ENCODE results near the gene CDKL5. TPM values are rescaled to one million over a fixed set of nuclear protein-coding genes. Genes with fewer than 3 reads are reported as not detected.
"Not testable (repeated sequence)": the region's sequence is repeated elsewhere in the genome, so short reads cannot be mapped to it uniquely, and the experiment has no call there.

CDKL5 gene
- 0.34 and 0.35 TPM in 2 replicates for total RNA-seq (2014; rRNA removed; shearing (Covaris generic); ENCODE audit: low replicate concordance)

DNA sequence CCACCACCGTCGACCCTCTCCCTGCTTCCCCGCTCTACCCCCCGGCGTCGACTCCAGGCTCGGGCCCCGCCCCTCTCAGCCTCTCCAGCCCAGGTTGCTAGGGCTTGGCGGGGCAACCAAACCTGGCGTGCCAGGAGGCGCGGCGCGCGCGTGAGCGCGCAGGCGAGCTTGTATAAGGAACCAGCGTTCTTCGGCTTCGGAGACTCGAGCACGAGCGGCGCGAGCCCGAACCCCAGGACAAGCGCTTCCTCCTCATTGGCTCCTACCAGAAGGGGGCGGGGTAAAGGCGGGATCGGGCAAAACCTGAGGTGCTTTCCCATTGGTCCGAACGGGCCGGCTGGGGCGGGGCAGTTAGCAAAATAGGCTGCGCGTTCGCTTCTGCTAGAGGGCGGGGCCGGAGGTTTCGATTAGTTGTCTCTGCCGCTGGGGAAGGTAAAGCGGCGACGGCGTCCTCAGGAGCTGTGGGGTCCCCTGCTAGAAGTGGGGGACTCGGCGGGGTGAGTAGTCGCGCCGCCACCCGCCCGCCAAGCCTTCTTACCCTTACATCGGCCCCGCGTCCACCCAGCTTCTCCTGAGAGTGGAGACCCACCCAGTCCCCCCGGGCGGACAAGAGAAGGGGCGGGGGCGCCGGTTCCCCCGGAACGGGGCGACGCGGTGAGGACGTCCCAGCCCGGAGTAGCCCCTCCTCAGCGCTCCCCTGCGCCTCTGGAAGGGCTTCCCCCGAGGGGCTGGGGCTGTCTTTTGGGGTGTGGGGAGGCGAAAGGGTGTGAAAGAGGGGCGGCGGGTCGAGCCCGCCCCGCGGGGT is at the start of gene CDKL5:
Gene CDKL5 (plus strand): TSS at position 410 of the 805 bp plus-strand sequence. CDS start 81,489 bp downstream, outside the sequence.
- peak; percentile 92 for DNase-seq (ENCODE audit: low read depth)
- in situ Hi-C loops (cut with HindIII; ENCODE audit: low pct_unique_long_range_greater_than_20kb, low sequenced_read_pairs): no loop called here

DNA sequence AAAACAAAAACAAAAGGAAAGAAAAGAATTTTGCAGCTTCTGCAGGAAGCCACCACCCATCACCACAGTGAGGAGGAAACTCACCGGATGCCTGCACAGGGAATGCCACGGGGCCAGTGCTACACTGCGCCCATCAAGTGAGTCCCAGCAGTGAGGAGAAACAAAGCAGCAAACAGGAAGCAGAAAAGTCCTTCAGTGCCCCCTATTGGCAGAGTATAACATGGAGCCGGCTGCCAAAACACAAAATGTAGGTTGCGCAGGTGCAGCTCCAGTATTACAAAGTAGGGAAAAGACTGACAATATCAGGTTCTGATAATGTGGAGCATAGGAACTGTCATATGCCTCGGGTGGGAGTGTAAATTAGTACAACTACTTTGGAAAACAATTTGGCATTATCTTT is 47.6 kb upstream of the CDKL5 start:
- peak; percentile 27 for DNase-seq (ENCODE audit: low read depth)
- in situ Hi-C loops (cut with HindIII; ENCODE audit: low pct_unique_long_range_greater_than_20kb, low sequenced_read_pairs): no loop called here

DNA sequence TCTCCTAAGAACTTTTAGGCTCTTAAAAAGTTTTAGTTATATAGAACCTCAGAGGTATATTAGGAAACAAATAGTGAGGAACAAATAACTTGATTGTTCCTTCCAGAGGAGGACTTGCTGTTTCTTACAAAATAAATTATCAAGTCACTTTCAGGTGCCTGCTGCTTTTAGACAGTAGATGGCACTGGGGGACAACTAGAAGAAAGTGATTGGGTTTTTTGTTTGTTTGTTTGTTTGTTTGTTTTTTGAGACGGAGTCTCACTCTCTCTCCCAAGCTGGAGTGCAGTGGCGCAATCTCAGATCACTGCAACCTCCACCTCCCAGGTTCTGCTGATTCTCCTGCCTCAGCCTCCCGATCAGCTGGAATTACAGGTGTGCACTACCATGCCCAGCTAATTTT is 35.4 kb upstream of the CDKL5 start:
- no peak for DNase-seq (ENCODE audit: low read depth)

DNA sequence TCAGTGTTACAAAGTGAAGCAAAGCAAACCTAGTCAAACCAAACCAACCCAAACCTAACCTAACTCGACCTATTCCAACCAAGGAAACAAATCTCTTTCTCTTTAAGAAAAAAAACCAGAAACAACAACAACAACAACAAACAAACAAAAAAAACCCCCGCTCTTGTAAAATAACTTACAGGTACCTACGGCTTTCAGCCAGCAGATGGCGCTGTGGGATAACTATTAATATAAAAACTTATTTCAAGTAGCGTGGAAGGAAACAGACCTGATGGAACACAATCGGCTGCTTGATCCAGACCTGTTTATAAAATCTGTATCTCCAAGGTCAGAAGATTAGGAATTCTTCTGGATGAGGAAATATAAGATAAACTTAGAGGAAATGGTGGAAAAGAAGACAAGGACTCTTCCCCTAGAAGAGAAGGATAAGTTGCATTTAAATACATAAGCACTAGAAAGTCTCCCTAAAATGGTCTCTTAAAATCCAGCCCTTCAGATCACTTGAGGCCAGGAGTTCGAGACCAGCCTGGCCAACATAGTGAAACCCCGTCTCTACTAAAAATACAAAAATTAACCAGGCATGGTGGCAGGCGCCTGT is 34.4 kb upstream of the CDKL5 start:
- in situ Hi-C loops (cut with HindIII; ENCODE audit: low pct_unique_long_range_greater_than_20kb, low sequenced_read_pairs): no loop called here
- DNase-seq (ENCODE audit: low read depth): peak; percentile 37

More for the DNA sequence above, 35.4 kb upstream of the CDKL5 start:
- in situ Hi-C loops (cut with HindIII; ENCODE audit: low pct_unique_long_range_greater_than_20kb, low sequenced_read_pairs): no loop called here

DNA sequence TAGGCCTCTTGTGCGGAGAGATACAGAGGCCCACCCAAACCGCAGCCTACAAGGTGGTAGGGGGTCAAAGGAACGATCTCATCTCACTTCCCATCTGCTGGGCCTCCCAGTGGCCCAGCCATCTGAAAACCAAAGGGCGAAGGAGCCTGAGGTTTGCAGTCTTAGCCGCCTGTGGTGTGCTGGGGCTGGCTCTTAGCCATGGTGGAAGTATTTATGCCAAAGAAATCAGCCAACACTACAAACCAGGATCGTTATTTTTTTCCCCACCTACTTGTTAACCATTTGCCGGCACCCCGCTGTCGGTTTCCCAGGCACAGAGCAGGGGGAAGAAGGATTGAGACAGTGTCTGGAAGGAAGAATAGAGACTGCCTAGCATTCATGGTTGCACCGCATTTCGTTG is 30.9 kb upstream of the CDKL5 start:
- in situ Hi-C loops (cut with HindIII; ENCODE audit: low pct_unique_long_range_greater_than_20kb, low sequenced_read_pairs): no loop called here

DNA sequence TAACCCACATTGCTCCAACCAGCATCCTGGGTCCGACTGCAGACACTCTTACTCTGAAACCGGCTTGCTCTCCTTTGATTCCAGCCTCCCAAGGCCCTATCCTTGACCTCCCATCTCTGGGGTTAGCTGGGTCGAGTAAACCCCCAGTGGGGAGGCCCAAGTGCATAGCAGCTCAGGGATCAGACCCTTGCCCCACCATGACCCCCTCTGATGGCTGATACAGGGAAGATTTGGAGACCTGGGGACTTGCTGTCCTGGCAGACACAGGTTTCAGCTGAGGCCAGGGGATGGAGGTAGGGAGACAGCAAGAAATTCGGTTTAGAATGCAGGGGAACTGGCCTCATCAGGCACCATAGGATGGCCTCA is 23.6 kb upstream of the CDKL5 start:
- DNase-seq (ENCODE audit: low read depth): no peak
- in situ Hi-C loops (cut with HindIII; ENCODE audit: low pct_unique_long_range_greater_than_20kb, low sequenced_read_pairs): no loop called here

More for the DNA sequence above, 30.9 kb upstream of the CDKL5 start:
- no peak for DNase-seq (ENCODE audit: low read depth)

DNA sequence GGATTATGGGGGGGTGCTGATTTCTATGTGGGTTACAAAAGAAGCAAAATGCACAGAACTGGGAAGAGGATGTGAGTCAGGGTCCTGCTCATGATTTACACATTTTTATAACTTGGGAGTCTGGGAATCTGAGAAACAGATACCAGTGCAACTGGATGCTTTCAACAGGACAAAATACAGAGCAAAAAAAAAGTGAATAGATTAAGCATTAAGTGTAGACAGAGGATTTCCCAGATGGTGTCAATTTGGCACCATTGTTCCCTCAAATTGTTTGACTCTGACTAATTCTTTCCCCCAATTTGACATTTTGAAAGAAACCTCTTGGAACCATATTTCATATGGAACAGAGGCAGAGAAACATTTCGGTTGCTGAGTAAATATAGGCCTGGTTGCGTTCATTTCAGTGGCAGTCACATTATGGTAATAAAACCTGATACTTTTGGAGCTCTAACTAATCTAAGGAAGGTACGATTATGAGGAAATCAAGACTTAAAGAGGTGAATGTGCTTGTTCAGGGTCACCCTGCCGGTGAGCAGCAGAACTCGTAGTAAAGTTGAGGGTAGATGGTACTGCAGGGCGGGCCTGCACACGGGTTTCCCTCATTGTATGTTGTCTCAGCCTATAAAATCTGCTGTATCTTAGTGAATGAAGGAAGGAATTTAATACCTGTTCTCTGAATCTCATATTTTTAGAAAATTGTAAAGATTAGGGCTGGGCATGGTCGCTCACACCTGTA is 18.7 kb upstream of the CDKL5 start:
- DNase-seq (ENCODE audit: low read depth): no peak
- in situ Hi-C loops (cut with HindIII; ENCODE audit: low pct_unique_long_range_greater_than_20kb, low sequenced_read_pairs): no loop called here

DNA sequence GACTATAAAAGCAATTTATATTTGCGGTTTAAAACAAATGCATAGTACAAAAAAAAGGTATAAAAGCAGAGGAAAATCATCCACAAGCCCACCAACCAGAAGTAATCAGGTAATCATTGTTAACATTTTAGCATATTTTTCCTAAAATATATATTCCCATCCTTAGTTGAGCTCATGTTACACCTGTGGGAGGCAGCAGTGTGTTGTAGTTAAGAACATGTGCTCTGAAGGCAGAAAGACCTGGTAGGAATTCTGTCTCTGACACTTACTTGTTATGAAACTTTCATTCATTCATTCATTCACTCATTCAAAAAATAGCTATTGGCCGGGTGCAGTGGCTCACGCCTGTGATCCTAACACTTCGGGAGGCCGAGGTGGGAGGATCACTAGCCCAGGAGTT is 15.4 kb upstream of the CDKL5 start:
- no peak for DNase-seq (ENCODE audit: low read depth)
- in situ Hi-C loops (cut with HindIII; ENCODE audit: low pct_unique_long_range_greater_than_20kb, low sequenced_read_pairs): no loop called here

DNA sequence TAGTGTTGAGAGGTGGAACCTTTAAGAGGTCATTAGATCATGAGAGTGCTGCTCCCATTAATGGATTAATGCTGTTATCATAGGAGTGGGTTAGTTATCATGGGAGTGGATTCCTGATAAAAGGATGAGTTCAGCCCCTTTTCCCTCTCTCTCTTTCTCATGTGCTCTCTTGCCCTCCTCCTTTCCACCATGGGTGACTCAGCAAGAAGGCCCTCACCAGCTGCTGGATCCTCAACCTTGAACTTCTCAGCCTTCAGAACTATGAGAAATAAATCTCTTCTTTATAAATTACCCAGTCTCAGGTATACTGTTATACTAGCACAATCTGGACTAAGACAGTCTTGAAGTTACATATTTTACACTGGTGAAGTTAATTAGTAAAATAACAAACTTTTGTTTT is 10.0 kb upstream of the CDKL5 start:
- in situ Hi-C loops (cut with HindIII; ENCODE audit: low pct_unique_long_range_greater_than_20kb, low sequenced_read_pairs): no loop called here
- DNase-seq (ENCODE audit: low read depth): no peak

DNA sequence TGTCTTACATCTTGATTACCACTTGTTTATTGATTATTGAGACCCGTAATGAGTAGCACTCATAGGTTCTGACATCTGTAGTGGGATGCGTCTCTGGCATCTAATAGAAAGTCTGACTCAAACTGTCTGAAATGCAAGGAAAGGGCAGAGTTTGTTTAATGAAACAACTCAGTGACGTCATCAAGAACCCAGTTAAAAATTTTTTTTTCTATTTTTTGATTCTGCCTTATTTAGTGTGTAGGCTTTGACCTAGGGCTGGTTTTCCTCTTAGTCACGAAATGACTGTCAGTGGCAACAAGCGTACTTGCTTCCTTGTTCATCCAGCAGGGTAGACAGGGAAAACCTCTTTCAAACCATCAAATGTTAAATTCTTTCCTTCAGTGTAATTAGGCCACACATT is 3.1 kb upstream of the CDKL5 start:
- peak; percentile 81 for DNase-seq (ENCODE audit: low read depth)
- in situ Hi-C loops (cut with HindIII; ENCODE audit: low pct_unique_long_range_greater_than_20kb, low sequenced_read_pairs): no loop called here

DNA sequence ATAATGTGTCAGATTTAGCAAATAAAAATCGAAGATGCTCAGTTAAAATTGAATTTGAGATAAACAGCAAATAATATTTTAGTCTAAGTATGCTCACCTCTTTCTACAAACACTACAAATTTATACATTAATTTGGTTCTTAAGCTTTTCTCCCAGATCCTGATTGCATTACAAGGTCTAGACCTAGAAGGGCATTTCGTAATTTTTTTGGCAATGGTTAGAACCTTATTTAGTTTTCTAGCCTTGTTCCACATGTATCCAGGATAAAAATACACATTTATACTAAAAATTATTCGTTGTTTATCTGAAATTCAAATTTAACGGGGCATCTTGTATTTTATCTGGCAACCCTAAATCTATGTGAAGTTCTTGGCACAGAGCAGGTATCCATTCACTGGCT is 2.5 kb upstream of the CDKL5 start:
- no peak for DNase-seq (ENCODE audit: low read depth)
- in situ Hi-C loops (cut with HindIII; ENCODE audit: low pct_unique_long_range_greater_than_20kb, low sequenced_read_pairs): no loop called here

DNA sequence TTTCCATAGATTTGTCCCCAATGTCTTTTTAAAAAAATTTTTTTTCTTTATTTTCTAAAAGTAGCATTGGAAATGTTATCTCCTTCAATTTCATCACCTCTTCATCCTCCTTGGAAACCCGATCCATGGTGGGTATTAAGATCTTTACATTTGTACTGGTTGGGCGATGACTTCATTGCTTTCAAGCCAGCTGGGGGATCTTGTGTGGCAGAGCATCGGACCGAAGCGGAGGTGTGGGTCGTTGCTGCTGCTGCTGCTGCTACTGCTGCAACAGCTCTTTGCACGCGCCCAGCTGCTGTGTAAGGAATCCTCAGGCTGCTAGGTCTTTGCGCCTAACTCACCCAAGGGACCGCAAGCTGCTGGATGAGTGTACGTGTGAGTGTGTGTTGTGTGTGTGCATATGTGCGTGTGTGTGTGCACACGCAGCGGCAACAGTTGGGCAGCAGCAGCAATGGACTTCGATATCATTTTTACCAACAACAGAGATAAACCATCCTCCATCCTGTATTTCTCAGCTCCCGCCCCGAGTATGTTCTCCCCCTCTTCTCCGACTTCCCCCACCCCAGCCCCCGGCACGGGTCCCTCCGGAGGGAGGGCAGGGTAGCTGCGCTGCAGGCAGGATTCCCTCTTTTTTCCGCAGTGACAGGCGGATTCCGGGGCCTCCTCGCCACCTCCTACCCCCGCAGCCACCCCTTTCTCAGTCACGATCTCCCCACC is 768 bp upstream of the CDKL5 start:
- DNase-seq (ENCODE audit: low read depth): peak; percentile 38
- in situ Hi-C loops (cut with HindIII; ENCODE audit: low pct_unique_long_range_greater_than_20kb, low sequenced_read_pairs): no loop called here

DNA sequence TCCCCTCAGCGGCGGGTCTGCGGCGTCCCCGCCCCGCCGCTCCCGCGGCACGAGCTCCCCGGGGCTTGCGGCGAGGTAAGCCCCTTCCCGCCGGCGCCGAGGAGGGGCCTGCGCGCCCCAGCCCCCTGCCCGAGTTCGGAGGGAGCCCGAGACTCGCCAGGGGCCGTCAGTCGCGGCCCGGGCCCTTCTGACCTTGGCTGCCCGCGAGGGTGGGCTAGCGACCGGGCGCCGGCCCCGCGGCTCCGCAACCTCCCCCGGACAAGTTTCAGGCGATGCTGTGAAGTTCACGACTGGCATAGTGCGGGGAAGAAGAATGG is 554 bp downstream of the CDKL5 start:
- in situ Hi-C loops (cut with HindIII; ENCODE audit: low pct_unique_long_range_greater_than_20kb, low sequenced_read_pairs): no loop called here
- DNase-seq (ENCODE audit: low read depth): no peak

DNA sequence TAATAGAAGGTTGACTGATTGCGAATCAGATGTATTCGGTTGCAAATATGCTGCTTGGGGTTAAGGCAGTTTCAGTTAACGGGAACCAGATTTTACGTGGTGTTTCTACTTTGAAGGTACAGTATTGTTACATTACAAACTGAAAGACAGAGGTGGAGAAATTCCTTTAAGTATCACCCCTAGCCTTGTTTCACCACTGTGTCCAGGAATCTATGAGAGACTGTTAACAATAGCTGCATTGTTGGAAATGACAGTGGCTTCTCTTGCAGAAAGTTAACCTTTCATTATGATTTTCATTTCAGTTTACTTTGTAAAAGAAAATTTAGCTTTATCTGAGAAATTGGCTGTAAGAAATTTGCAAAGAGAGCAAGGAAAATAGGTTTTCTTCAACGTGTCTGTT is 2.6 kb downstream of the CDKL5 start:
- in situ Hi-C loops (cut with HindIII; ENCODE audit: low pct_unique_long_range_greater_than_20kb, low sequenced_read_pairs): no loop called here
- DNase-seq (ENCODE audit: low read depth): no peak

DNA sequence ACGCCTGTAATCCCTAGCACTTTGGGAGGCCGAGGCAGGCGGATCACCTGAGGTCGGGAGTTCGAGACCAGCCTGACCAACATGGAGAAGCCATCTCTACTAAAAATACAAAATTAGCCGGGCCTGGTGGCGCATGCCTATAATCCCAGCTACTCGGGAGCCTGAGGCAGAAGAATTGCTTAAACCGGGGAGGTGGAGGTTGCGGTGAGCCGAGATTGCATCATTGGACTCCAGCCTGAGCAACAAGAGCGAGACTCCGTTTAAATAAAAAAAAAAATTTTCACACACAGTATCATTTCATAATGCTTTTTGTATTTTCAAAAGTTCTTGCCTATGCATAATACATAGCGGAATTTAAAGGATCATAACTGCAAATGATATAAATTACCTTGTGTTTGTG is 7.9 kb downstream of the CDKL5 start:
- in situ Hi-C loops (cut with HindIII; ENCODE audit: low pct_unique_long_range_greater_than_20kb, low sequenced_read_pairs); DNase-seq (ENCODE audit: low read depth): not testable (repeated sequence)

DNA sequence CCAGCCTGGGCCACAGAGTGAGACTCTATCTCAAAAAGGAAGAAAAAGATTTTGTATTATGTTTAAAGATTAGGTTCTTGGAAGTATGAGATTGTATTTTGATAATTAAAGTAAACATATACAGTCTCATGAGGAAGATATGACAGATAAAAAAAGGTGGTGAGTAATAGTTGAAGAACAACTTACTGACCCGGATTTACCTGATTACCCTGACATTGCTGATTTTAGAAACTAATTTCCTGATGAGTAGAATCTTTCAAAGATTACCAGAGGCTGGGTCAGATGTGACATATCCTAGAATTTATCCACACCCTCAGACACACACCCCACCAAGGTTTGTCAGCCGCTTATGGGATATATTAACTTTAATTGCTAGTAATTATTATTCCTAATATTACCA is 9.5 kb downstream of the CDKL5 start:
- DNase-seq (ENCODE audit: low read depth): no peak
- in situ Hi-C loops (cut with HindIII; ENCODE audit: low pct_unique_long_range_greater_than_20kb, low sequenced_read_pairs): no loop called here

DNA sequence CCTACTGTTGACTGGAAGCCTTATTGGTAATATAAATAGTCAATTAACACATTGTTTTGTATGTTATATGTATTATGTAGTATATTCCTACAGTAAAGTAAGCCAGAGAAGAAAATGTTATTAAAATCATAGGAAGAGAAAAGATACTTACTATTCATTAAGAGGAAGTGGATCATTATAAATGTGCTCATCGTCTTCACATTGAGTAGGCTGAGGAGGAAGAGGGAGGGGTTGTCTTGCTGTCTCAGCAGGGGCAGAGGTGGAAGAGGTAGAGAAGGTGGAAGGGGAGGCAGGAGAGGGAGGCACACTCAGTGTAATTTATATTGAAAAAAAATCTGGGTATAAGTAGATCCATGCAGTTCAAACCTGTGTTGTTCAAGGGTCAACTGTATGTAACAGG is 10.6 kb downstream of the CDKL5 start:
- in situ Hi-C loops (cut with HindIII; ENCODE audit: low pct_unique_long_range_greater_than_20kb, low sequenced_read_pairs): no loop called here
- DNase-seq (ENCODE audit: low read depth): no peak

DNA sequence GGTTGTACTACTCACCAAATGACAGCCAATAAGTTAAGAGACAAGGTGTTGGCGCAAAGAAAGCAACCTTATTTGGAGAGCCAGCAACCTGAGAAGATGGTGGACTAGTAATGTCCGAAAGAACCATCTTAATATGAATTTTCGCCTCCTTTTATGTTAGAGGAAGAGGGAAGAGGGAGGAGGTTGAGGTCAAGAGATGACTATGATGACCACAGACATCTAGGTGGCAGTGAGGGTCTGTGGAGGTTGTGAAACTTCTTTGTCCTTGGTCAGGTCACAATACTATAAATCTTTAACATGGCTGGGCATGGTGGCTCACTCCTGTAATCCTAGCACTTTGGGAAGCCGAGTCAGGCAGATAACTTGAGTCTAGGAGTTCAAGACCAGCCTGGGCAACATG is 15.4 kb downstream of the CDKL5 start:
- in situ Hi-C loops (cut with HindIII; ENCODE audit: low pct_unique_long_range_greater_than_20kb, low sequenced_read_pairs): no loop called here
- no peak for DNase-seq (ENCODE audit: low read depth)

All from Caki2 (cell line).